HepG2 (cell line): ENCODE data around the gene TSR1. TPM values are rescaled to one million over a fixed set of nuclear protein-coding genes. Genes with fewer than 3 reads are reported as not detected.

ENCODE experiments used
- CBX5 ChIP-seq: sonication (generic); formaldehyde crosslinking; IDR thresholded peaks from 2 replicates; pipeline ENCODE4 v1.4.0; 2020; ENCODE audit warnings: missing genetic modification reagents, borderline replicate concordance
- MTERF4 ChIP-seq: sonication (generic); formaldehyde crosslinking; IDR thresholded peaks from 2 replicates; pipeline ENCODE4 v1.8.0; 2023; ENCODE audit warnings: mild to moderate bottlenecking, missing genetic modification reagents
- MXI1 ChIP-seq: IDR thresholded peaks from 3 replicates; pipeline ENCODE4 v1.6.1; 2012; ENCODE audit warnings: low read depth, low read length, inconsistent platforms, borderline replicate concordance
- PCBP1 ChIP-seq: fragments of 200-400 bp; formaldehyde crosslinking; IDR thresholded peaks from 2 replicates; pipeline ENCODE4 v1.6.1; 2017; ENCODE audit warnings: mild to moderate bottlenecking, low read depth, low read length, borderline replicate concordance
- PRDM15 ChIP-seq: sonication (generic); formaldehyde crosslinking; IDR thresholded peaks from 2 replicates; pipeline ENCODE4 v1.4.0; 2020; ENCODE audit warnings: missing genetic modification reagents
- PRDM4 ChIP-seq: sonication (generic); formaldehyde crosslinking; IDR thresholded peaks from 2 replicates; pipeline ENCODE4 v1.9.0; 2021; ENCODE audit warnings: missing genetic modification reagents, borderline replicate concordance
- PREB ChIP-seq: sonication (generic); formaldehyde crosslinking; IDR thresholded peaks from 2 replicates; pipeline ENCODE4 v1.4.0; 2020; ENCODE audit warnings: missing genetic modification reagents
- RARA ChIP-seq: IDR thresholded peaks from 2 replicates; pipeline ENCODE4 v1.6.1; 2016; ENCODE audit warnings: missing genetic modification reagents, missing compliant biosample characterization
- RCOR2 ChIP-seq: IDR thresholded peaks from 2 replicates; pipeline ENCODE4 v1.6.1; 2016; ENCODE audit warnings: missing biosample characterization, missing genetic modification reagents
- TCF7L2 ChIP-seq: IDR thresholded peaks from 2 replicates; pipeline ENCODE4 v1.6.1; 2011; ENCODE audit warnings: mild to moderate bottlenecking, low read depth, low read length, moderate library complexity
- WIZ ChIP-seq: sonication (generic); formaldehyde crosslinking; IDR thresholded peaks from 2 replicates; pipeline ENCODE4 v1.5.1; 2020; ENCODE audit warnings: mild to moderate bottlenecking, missing genetic modification reagents
- ZFP62 ChIP-seq: sonication (generic); formaldehyde crosslinking; IDR thresholded peaks from 2 replicates; pipeline ENCODE4 v1.4.0; 2020; ENCODE audit warnings: missing genetic modification reagents
- ZIK1 ChIP-seq: sonication (generic); formaldehyde crosslinking; IDR thresholded peaks from 2 replicates; pipeline ENCODE4 v1.5.0; 2020; ENCODE audit warnings: mild to moderate bottlenecking, low read depth, missing genetic modification reagents, borderline replicate concordance
- ZNF256 ChIP-seq: sonication (generic); formaldehyde crosslinking; conservative IDR thresholded peaks from 2 replicates; pipeline ENCODE4 v1.4.0; 2020; ENCODE audit warnings: missing genetic modification reagents
- ZNF616 ChIP-seq: sonication (generic); formaldehyde crosslinking; IDR thresholded peaks from 2 replicates; pipeline ENCODE4 v1.5.0; 2020; ENCODE audit warnings: low read depth, mild to moderate bottlenecking, missing genetic modification reagents
- ZNF670 ChIP-seq: sonication (generic); formaldehyde crosslinking; IDR thresholded peaks from 2 replicates; pipeline ENCODE4 v1.8.0; 2022; ENCODE audit warnings: mild to moderate bottlenecking, missing genetic modification reagents, borderline replicate concordance
- polyA plus RNA-seq, 8 experiments: library from polyadenylated mRNA; depleted of rRNA in 3 of 8; stranded (reverse) in 7 of 8; unstranded in 1 of 8; fragments of >200 nt; fragmentation: Illumina TruSeq in 4 of 8; extraction: Trizol in 4 of 8; gene quantifications; 2 replicates each; pipeline versions ENCODE4 v1.2.1 to v1.2.3, GENCODE V29; 2011 to 2016; ENCODE audit warnings: low read depth in 4 of 8, missing spikeins in 1 of 8, mixed read lengths in 1 of 8; ENCODE audit not compliant: insufficient read depth in 1 of 8
- total RNA-seq, 5 experiments: library from RNA; depleted of rRNA; stranded (reverse); fragments of >200 nt; fragmentation: Illumina TruSeq; extraction: Trizol; gene quantifications; 2 replicates each; pipeline ENCODE4 v1.2.3, GENCODE V29; 2016; ENCODE audit warnings: low read depth in 1 of 5
- TF ChIP-seq, protein P1 (sequence below): sonication (generic); formaldehyde crosslinking; IDR thresholded peaks from 2 replicates; pipeline ENCODE4 v1.4.0; 2020; ENCODE audit warnings: missing genetic modification reagents
- TF ChIP-seq, protein P2 (sequence below): sonication (generic); formaldehyde crosslinking; conservative IDR thresholded peaks from 2 replicates; pipeline ENCODE4 v1.4.0; 2020; ENCODE audit warnings: missing genetic modification reagents

TSR1 gene
- total and polyA plus RNA-seq, 2 of the 13 experiments (the other 11 are each of a cell fraction or from before 2014, with no cell fraction given), result 7.1 to 65.8 TPM

- TF ChIP-seq, protein P1, sequence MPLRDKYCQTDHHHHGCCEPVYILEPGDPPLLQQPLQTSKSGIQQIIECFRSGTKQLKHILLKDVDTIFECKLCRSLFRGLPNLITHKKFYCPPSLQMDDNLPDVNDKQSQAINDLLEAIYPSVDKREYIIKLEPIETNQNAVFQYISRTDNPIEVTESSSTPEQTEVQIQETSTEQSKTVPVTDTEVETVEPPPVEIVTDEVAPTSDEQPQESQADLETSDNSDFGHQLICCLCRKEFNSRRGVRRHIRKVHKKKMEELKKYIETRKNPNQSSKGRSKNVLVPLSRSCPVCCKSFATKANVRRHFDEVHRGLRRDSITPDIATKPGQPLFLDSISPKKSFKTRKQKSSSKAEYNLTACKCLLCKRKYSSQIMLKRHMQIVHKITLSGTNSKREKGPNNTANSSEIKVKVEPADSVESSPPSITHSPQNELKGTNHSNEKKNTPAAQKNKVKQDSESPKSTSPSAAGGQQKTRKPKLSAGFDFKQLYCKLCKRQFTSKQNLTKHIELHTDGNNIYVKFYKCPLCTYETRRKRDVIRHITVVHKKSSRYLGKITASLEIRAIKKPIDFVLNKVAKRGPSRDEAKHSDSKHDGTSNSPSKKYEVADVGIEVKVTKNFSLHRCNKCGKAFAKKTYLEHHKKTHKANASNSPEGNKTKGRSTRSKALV (CRISPR knock-in tag), result no peak; the same call in 1 of the 2 replicates
- TF ChIP-seq ZNF256 (CRISPR knock-in tag) (no peak), PREB (CRISPR knock-in tag) (no peak), MXI1 (peak; percentile 56; the same call in 1 of the 3 replicates), ZNF616 (no peak), MTERF4 (CRISPR knock-in tag) (no peak), PRDM4 (CRISPR knock-in tag) (no peak), RARA (CRISPR knock-in tag) (no peak), ZNF670 (CRISPR knock-in tag) (no peak), WIZ (CRISPR knock-in tag) (no peak), PCBP1 (no peak), CBX5 (CRISPR knock-in tag) (no peak), RCOR2 (no peak), ZIK1 (CRISPR knock-in tag) (no peak), ZFP62 (no peak), TCF7L2 (no peak), PRDM15 (0 out of 2 replicates have a peak, but pooled peaks have one; percentile 39)
- TF ChIP-seq, protein P2, sequence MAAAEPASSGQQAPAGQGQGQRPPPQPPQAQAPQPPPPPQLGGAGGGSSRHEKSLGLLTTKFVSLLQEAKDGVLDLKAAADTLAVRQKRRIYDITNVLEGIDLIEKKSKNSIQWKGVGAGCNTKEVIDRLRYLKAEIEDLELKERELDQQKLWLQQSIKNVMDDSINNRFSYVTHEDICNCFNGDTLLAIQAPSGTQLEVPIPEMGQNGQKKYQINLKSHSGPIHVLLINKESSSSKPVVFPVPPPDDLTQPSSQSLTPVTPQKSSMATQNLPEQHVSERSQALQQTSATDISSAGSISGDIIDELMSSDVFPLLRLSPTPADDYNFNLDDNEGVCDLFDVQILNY (CRISPR knock-in tag), result 0 out of 2 replicates have a peak, but pooled peaks have one; percentile 28
Observed at GRCh38 chr17:2336852-2337543, 741 bp upstream of the TSR1 start, which contains the start of gene SGSM2 (continued).
